WTC11 (cell line): ENCODE measurements around the gene SH3BP2. TPM values are rescaled to one million over a fixed set of nuclear protein-coding genes. Genes with fewer than 3 reads are reported as not detected.

ENCODE experiments used
- ATAC-seq: fragments of 200-7000 bp; cut with Tn5 transposase; 2 replicates; pipeline ENCODE4 v1.10.0; 2021; ENCODE audit warnings: mild to moderate bottlenecking, moderate library complexity
- CTCF ChIA-PET: fragments of 300-600 bp; sonication (Branson Sonifier 250); formaldehyde crosslinking; loops from one replicate; lab custom pipeline; 2021; ENCODE audit warnings: antibody characterized with exemption; lab: Charles Lee
- POLR2A ChIA-PET: fragments of 350-600 bp; sonication (Branson Sonifier 250); formaldehyde crosslinking; loops from one replicate; lab custom pipeline; 2021; ENCODE audit warnings: antibody characterized with exemption; lab: Charles Lee
- DNase-seq: peaks from one replicate; pipeline ENCODE4 v3.0.0; 2021; ENCODE audit warnings: low spot score
- H3K27ac Mint-ChIP-seq: 2 replicates; pipeline ENCODE4 v1.8.0; 2021; ENCODE audit warnings: mixed read lengths
- H3K27me3 Mint-ChIP-seq: 2 replicates; pipeline ENCODE4 v1.8.0; 2021; ENCODE audit warnings: low read depth, mild to moderate bottlenecking, moderate library complexity, mixed read lengths
- H3K36me3 Mint-ChIP-seq: 2 replicates; pipeline ENCODE4 v1.8.0; 2021; ENCODE audit warnings: mixed read lengths
- H3K4me1 Mint-ChIP-seq: 2 replicates; pipeline ENCODE4 v1.8.0; 2022; ENCODE audit warnings: mixed read lengths
- H3K4me3 Mint-ChIP-seq: 2 replicates; pipeline ENCODE4 v1.8.0; 2021; ENCODE audit warnings: mild to moderate bottlenecking, moderate library complexity, mixed read lengths
- H3K9me3 Mint-ChIP-seq: 2 replicates; pipeline ENCODE4 v1.8.0; 2021; ENCODE audit warnings: mixed read lengths
- AR ChIP-seq: fragments of 250-450 bp; sonication (Bioruptor Pico); IDR thresholded peaks from 2 replicates; pipeline ENCODE4 v1.9.0; 2021; ENCODE audit warnings: mild to moderate bottlenecking
- ATF2 ChIP-seq: sonication (generic); formaldehyde crosslinking; IDR thresholded peaks from 2 replicates; pipeline ENCODE4 v1.8.1; 2022; ENCODE audit warnings: low read depth, missing genetic modification reagents, borderline replicate concordance
- CDX4 ChIP-seq: fragments of 250-450 bp; sonication (Bioruptor Pico); IDR thresholded peaks from 2 replicates; pipeline ENCODE4 v1.9.0; 2021; ENCODE audit warnings: moderate library complexity, mild to moderate bottlenecking, inconsistent platforms, borderline replicate concordance
- CREB1 ChIP-seq: sonication (generic); formaldehyde crosslinking; IDR thresholded peaks from 2 replicates; pipeline ENCODE4 v1.8.0; 2023; ENCODE audit warnings: mild to moderate bottlenecking, missing genetic modification reagents
- E2F5 ChIP-seq: sonication (generic); formaldehyde crosslinking; IDR thresholded peaks from 2 replicates; pipeline ENCODE4 v1.8.1; 2022; ENCODE audit warnings: mild to moderate bottlenecking, moderate library complexity, missing genetic modification reagents
- FOXJ3 ChIP-seq: sonication (generic); formaldehyde crosslinking; IDR thresholded peaks from 2 replicates; pipeline ENCODE4 v1.9.0; 2021; ENCODE audit warnings: missing genetic modification reagents, mild to moderate bottlenecking, borderline replicate concordance
- HMGXB4 ChIP-seq: sonication (generic); formaldehyde crosslinking; IDR thresholded peaks from 2 replicates; pipeline ENCODE4 v1.8.1; 2023; ENCODE audit warnings: mild to moderate bottlenecking, moderate library complexity, missing genetic modification reagents
- IRF2 ChIP-seq: sonication (generic); formaldehyde crosslinking; IDR thresholded peaks from 2 replicates; pipeline ENCODE4 v1.8.0; 2022; ENCODE audit warnings: low read depth, missing genetic modification reagents, borderline replicate concordance
- NFYB ChIP-seq: sonication (generic); formaldehyde crosslinking; conservative IDR thresholded peaks from 2 replicates; pipeline ENCODE4 v1.8.0; 2022; ENCODE audit warnings: low read depth, missing genetic modification reagents
- RELA ChIP-seq: sonication (generic); formaldehyde crosslinking; IDR thresholded peaks from 2 replicates; pipeline ENCODE4 v1.8.1; 2022; ENCODE audit warnings: missing genetic modification reagents, mild to moderate bottlenecking, borderline replicate concordance
- SMAD4 ChIP-seq: sonication (generic); formaldehyde crosslinking; IDR thresholded peaks from 2 replicates; pipeline ENCODE4 v1.8.0; 2022; ENCODE audit warnings: mild to moderate bottlenecking, missing genetic modification reagents
- TP53 ChIP-seq: sonication (generic); formaldehyde crosslinking; IDR thresholded peaks from 2 replicates; pipeline ENCODE4 v1.8.1; 2023; ENCODE audit warnings: mild to moderate bottlenecking, missing genetic modification reagents
- USF1 ChIP-seq: sonication (generic); formaldehyde crosslinking; IDR thresholded peaks from 2 replicates; pipeline ENCODE4 v1.8.0; 2022; ENCODE audit warnings: mild to moderate bottlenecking, missing genetic modification reagents
- ZBTB43 ChIP-seq: sonication (generic); formaldehyde crosslinking; IDR thresholded peaks from 2 replicates; pipeline ENCODE4 v1.8.1; 2023; ENCODE audit warnings: mild to moderate bottlenecking, missing genetic modification reagents
- ZNF396 ChIP-seq: fragments of 250-450 bp; sonication (Bioruptor Pico); IDR thresholded peaks from 2 replicates; pipeline ENCODE4 v1.8.0; 2021; ENCODE audit warnings: mild to moderate bottlenecking, moderate library complexity, borderline replicate concordance
- ZNF532 ChIP-seq: fragments of 250-450 bp; sonication (Bioruptor Pico); IDR thresholded peaks from 2 replicates; pipeline ENCODE4 v1.9.0; 2021; ENCODE audit warnings: mild to moderate bottlenecking, borderline replicate concordance
- total RNA-seq: library from RNA; stranded (reverse); gene quantifications from 3 replicates; pipeline ENCODE4 v1.2.3, GENCODE V29; 2021

Gene SH3BP2
- total RNA-seq, 1 experiment from 2014 or later = 49.1 TPM

GRCh38 chr4:2879026-2879425 is 86.1 kb downstream of the SH3BP2 start:
- peaks cover 3% of the 10 kb centered on the region; the same call in 1 of the 2 replicates for H3K9me3 Mint-ChIP-seq
- no peaks in the 10 kb centered on the region for H3K27me3 Mint-ChIP-seq
- ATAC-seq = no peak
- H3K4me1 Mint-ChIP-seq = peaks cover 33% of the 10 kb centered on the region
- ChIA-PET CTCF (interaction anchor here (1.2 kb wide), 1 partner anchor 17 kb away, joined by 3 read pairs; no protein-coding TSS in a partner anchor), POLR2A (interaction anchor here (0.9 to 1.4 kb wide), 2 partner anchors 11 to 84 kb away, joined by 4 to 6 read pairs; partner anchors contain the start of genes GRK4 and NOP14)
- H3K36me3 Mint-ChIP-seq = peaks cover 36% of the 10 kb centered on the region
- peak overlapping the region; percentile 15 for H3K27ac Mint-ChIP-seq
- no peak for DNase-seq
- no peak overlapping the region for H3K4me3 Mint-ChIP-seq
- no peak for TF ChIP-seq ZNF532 (CRISPR knock-in tag)
- no peak for TF ChIP-seq IRF2 (CRISPR knock-in tag)
- TF ChIP-seq SMAD4 (CRISPR knock-in tag) = no peak
- no peak for TF ChIP-seq CDX4
- TF ChIP-seq E2F5 (CRISPR knock-in tag) = no peak
- no peak for TF ChIP-seq RELA (CRISPR knock-in tag)
- no peak for TF ChIP-seq CREB1
- TF ChIP-seq AR (CRISPR knock-in tag) = no peak

- peaks cover 3% of the 10 kb centered on the region; the same call in 1 of the 2 replicates for H3K9me3 Mint-ChIP-seq
- no peak for TF ChIP-seq ATF2 (CRISPR knock-in tag)
- no peak for TF ChIP-seq USF1 (CRISPR knock-in tag)
- no peak for TF ChIP-seq ZNF396 (CRISPR knock-in tag)
- no peak for TF ChIP-seq NFYB (CRISPR knock-in tag)
- no peak for TF ChIP-seq TP53 (CRISPR knock-in tag)
- no peak for TF ChIP-seq HMGXB4 (CRISPR knock-in tag)
- TF ChIP-seq ZBTB43 (CRISPR knock-in tag) = no peak
- no peak for TF ChIP-seq FOXJ3
- TF ChIP-seq, all 79 proteins: peak for 0
- H3K4me1 Mint-ChIP-seq = peaks cover 21% of the 10 kb centered on the region
- DNase-seq = no peak
- no peak for ATAC-seq
- H3K27ac Mint-ChIP-seq = peak overlapping the region; percentile 71
- CTCF ChIA-PET = interaction anchor here (0.7 kb wide), 1 partner anchor 117 kb away, joined by 3 read pairs; no protein-coding TSS in a partner anchor
- no peaks in the 10 kb centered on the region for H3K27me3 Mint-ChIP-seq
- no peak overlapping the region for H3K4me3 Mint-ChIP-seq
- POLR2A ChIA-PET = interaction anchor here (0.6 kb wide), 1 partner anchor 18 kb away, joined by 3 read pairs; no protein-coding TSS in a partner anchor
- peaks cover 48% of the 10 kb centered on the region for H3K36me3 Mint-ChIP-seq
Observed at GRCh38 chr4:2881431-2881830, 88.5 kb downstream of the SH3BP2 start.
